ENCODE results near the gene LRRFIP2.
"Not testable (repeated sequence)": the region's sequence is repeated elsewhere in the genome, so short reads cannot be mapped to it uniquely, and the experiment has no call there.

Gene LRRFIP2

DNA sequence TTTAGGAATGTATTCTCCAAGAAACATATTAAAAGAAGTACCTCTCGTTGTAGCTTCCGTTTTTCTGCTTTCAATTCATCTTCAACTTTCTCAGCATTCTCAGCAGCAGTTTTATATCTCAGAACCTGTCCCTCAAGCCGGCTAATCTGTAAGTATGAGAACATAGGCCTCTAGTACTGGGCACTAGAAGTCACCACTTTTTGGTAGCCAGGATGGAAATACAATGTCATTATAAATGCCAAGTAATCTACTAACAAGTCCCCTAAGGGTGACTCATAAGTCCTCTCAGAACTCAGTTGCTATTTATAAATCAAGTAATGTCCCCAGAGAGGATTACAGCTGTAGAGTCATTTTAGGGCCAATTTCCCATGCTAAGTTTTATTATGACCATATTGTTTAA lies 120.0 kb downstream of the LRRFIP2 start:
- DNase-seq: no peak

DNA sequence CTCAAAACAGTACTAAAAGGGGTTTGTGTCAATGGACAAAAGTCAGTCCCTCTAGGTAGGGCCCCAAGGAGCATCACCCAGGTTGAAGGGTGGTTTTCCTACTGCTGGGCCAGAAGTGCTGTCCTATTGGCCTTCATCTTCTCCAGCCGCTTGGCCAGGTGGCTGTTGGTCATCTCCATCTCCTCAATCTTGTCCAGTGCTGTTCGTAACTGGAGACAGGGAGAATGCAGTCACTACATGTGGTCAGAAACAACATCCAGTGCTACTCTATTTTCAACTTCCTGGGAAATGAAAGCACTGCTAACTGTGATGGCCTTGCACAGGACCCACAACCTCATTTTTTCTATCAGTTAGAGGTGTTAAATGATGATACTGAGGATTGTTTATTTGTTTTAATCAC lies 120.6 kb downstream of the LRRFIP2 start:
- no peak for DNase-seq

DNA sequence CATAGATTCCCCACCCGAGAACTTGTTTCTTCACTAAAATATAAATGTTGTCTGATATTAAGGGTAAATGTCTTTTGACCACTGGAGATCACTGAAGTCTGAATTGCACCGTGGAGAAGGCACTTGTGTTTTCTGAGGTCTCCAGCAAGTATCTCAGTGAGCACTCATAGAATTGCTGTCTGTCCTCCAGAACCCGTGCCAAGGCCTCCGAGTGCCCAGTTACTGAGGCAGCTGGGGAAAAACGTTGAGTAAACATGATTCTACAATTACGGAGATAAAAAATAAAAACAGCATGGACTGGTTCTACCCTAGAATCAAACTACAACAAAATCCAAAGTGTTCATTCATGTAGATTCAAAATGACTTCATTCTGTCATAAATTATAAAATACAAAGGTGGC lies 121.0 kb downstream of the LRRFIP2 start:
- DNase-seq: no peak

DNA sequence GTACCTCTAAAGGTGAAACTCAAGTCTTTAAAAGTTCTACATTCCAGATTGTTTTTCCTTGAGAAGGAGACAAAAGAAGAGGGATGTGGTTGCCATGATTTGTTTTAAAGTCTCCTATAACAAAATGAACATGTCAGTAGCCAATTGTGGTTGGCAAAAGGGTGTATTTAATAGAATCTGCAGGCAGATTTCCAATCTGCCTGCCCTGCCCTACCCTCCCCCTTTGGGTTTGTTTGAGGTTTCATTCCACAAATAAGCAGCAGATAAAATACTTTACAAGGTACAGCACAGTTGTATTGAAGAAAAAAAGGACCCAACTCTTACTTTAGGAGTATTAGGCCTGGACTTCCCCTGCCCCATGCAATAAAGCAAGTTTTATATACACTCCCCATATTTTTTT lies 121.5 kb downstream of the LRRFIP2 start:
- DNase-seq: no peak

DNA sequence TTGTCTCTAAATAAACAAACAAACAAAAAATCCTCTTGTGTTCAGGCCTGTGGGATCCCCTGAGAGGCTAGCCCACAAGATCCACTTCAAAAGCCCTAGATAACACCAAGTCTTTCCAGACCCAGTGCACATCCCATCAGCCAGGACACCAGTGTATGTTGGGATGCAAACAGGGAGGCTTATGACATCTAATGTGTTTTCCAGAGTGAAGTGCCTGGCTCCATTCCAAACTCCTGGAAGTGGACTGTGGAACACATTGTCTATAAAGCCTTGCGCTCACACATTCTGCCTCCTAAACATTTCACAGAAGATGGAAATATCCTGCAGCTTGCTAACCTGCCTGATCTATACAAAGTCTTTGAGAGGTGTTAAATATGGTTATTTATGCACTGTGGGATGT lies 124.1 kb downstream of the LRRFIP2 start:
- no peak for DNase-seq

DNA sequence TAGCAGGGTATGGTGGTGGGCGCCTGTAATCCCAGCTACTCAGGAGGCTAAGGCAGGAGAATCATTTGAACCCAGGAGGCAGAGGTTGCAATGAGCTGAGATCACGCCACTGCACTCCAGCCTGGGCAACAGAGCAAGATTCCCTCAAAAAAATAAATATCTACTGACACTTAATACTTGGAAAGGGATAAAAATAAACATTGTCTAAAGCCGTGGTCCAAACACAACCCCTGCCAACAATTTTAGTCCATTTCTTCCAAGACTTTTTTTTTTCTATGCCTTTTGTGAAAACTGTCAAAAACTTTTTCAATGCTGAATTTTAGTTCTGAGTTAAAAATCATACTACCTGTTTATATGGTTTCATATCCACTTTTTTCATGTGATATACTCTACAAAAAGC lies 131.7 kb downstream of the LRRFIP2 start:
- DNase-seq: not testable (repeated sequence)

DNA sequence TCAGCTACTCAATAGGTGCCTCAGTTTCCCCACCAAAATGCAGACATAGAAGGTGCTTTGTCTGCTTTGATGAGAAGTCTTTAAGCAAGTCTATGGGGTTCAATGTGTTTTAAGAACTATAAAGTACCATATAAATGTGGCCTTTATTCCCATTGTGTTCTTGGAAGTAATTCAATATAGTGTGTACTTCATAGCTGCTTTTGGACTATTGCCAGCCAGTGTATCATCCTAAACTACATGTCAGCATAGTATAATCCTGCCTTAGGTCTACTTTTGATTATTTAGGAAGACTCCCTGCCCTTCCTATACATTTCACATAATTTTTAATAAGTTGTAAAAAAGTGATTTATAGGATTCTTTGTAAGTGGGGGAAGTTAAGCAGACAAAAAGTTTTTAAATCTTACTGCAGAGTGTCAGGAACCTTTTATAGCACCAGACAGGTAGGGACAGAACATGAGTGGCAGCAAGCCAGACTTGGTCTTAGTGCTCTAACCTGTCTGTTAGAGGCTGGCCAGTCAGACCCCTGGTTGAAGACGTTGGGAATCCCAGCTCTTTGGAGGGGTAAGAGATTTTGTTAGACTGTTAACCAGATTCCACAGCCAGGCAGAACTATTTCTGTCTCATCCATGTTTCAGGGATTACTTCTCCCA lies 132.7 kb downstream of the LRRFIP2 start:
- DNase-seq: no peak

DNA sequence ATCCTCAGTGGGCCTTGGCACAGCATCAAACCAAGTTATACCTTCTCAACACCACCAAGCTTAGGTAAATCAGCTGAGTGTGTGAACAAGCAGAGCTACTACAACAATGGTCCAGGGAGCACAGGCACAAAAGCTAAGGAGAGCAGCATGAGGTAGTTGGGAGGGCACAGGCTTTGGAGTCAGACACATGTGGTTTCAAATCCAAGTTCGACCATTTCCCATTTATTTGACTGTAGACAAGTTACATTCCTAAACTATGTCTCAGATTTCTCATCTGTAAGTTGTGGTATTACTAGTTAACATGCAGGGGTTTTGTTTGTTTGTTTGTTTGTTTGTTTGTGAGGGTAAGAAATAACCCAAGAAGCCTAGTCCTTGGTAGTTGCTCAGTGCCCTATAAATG lies 134.2 kb downstream of the LRRFIP2 start:
- no peak for DNase-seq

DNA sequence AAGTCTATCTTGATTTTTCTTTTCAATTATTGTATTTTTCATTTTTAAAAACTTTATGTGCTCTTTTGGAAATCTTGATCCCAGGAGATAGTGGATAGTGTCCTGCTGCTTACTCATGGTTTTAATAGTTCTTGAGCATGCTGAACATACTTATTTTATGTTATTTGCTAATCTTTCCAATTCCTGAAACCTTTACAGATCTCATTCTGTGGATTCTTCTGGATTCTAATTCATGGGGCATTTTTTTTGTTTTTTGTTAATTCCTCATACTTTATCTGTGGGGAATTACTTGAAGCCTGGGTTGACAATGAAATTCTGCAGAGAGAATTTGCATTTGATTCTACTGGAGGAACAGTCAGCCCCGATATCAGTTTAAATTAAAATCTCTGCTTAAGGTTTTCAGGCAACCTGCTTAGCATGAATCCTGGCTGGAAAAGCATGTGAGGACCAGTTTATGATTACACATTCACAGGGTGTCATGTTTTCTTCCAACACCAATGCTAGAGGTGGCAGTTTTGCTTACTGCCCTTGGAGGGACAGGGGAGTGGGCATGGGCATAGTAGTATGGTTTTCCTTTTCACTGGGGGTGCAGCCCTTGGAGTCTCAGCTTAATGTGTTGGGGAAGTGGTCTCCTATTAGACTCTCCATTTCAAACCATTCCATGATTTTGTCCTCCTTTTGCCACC lies 135.1 kb downstream of the LRRFIP2 start:
- no peak for DNase-seq

DNA sequence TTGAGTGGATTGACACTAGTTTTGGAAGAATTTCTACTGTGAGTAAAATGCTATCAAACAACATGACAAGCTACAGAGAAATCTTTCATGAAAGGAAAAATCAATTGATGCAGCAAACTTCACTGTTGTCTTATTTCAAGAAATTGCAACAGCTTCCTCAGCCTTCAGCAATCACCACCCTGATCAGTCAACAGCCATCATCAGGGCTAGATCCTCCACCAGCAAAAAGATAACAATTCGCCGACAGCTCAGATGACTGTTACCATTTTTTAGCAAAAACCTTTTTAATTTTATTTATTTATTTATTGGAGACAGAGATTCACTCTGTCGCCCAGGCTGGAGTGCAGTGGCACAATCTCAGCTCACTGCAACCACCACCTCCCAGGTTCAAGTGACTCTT lies 137.0 kb downstream of the LRRFIP2 start:
- DNase-seq: no peak

DNA sequence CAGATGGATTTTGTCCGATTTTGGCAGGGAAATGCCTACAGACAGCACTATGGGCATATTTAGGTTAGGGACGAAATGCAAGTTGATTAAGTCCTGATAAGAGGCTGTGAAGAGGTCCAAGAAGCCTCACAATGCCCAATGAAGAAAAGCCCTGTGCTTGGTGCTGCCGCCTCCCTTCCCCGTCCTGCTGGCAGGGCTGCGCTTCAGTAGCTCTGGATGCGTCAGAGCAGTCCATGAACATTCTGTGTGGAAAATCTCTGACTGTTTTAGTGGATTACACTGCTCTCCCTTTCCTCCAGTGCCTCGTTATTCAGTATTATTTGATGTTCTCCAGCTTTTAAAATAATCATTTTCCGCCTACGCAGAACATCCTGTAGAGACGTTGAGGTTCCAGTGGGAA lies 141.4 kb downstream of the LRRFIP2 start:
- no peak for DNase-seq

DNA sequence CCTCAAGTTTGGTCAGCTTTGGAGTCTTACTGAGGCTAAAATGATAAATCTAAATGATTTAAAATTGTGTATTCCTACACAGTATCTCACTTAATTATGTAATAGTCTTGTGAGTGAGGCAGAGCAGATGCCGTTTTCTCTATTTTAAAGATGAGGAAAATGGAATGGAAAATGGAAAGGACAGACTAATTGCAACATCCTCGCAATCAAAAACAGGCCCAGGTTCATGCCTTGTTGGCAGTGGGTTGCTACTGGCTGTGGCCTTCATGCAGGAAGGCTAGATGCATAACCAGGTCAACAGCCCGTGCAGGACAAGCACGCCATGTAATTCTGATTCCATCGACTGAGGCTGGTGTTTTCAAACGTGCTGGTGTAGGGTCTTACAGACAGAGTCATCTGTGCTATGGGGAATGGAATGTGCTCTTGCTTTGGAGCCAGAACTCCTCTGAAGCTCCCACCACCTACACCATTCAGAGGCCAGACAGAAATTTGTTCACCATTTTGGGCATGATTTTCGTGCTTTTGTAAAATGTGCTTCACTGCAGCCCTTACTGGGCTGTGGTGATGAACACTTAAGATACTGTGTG lies 143.2 kb downstream of the LRRFIP2 start:
- no peak for DNase-seq

DNA sequence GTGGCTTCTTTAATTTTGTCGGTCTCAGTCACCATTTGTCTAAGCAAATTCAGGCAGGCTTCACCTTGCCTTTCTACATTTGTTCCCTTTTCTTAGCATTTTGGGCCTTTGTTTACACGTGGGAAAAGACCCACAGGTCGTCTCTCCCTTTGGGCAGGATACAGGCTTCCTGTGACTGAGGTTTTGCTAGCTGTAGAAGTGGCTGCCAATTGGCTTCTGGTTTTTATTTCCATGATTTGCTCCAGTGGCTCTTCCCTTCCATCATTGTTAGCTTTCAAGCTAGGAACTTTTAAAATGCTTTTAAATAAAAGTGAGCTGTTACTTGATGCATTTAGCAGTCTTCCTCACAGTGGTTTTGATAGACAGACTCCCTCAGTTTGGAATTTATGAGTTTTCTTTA lies 143.8 kb downstream of the LRRFIP2 start:
- DNase-seq: no peak

DNA sequence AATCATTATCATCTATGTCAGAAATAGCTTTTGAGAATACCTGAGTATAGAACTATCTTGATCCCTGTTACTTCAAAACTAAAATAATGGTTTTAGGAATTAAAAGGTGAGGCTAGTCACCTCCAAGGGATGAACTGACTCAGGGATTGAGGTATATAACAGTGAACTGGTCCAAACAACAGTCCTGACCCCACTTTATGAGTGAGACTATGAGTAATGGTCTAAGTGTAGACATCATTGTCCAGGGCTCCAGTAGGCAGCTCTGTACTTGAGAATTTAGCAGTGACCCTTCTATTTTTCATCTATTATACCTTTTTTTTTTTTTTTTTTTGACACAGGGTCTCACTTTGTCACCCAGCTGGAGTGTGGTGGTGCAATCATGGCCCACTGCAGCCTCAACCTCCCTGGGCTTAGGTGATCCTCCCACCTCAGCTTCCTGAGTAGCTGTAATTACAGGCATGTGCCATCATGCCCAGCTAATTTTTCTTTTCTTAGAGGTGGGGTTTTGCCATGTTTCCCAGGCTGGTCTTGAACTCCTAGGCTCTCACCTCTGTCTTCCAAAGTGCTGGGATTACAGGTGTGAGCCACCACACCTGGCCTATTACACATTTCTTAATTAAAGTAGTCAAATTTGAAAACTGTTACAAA lies 144.7 kb downstream of the LRRFIP2 start:
- DNase-seq: no peak

DNA sequence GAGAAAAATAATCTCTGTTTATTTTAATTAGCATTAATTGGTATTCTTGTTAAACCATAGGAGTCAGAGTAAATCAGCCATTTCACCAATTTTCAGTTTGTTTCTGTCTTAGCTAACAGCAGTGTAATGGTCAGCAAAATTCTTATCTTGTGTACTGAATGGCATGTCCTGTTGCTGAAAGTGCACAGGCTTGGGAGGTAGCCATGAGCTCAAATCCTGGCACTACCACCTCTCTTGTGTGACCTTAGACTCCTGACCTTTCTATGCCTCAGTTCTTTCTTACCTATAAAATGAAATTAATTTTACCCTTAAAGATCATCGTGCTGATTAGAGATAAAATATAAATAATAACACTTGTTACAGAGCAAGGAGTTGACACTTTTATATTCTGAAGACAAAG lies 145.3 kb downstream of the LRRFIP2 start:
- DNase-seq: no peak

DNA sequence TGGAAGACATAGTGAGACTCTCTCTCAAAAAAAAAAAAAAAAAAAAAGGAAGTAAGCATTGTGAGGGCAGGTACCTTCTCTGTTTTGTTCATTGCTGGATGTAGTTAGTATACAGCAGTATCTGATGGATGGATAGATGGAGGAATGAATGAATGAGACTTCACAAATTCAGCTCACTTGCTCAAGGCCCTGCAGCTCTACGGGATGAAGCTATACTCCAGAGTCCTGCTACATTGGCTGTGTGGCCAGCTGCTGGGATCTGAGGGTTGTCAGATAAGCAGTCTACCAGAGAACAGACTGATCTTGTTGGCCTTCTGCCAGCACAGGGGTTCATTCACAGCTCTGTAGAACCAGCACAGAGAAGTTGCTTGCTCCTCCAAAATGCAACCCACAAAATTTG lies 146.1 kb downstream of the LRRFIP2 start:
- DNase-seq: no peak

DNA sequence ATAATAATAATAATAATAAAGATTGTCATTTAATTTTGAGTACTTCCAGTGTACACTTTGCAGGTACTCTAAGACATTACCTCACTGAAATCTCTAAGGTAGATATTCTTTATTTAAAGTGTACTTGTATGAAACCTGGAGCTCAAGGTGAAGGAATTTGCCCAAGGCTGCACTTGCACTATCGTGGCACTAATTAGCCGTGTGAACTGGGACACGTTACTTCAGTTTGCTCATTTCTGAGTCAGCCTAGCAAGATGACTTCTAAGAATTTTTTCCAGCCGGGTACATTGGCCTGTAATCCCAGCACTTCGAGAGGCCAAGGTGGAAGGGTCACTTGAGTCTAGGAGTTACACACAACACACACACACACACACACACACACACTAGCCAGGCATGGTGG lies 147.5 kb downstream of the LRRFIP2 start:
- DNase-seq: no peak

DNA sequence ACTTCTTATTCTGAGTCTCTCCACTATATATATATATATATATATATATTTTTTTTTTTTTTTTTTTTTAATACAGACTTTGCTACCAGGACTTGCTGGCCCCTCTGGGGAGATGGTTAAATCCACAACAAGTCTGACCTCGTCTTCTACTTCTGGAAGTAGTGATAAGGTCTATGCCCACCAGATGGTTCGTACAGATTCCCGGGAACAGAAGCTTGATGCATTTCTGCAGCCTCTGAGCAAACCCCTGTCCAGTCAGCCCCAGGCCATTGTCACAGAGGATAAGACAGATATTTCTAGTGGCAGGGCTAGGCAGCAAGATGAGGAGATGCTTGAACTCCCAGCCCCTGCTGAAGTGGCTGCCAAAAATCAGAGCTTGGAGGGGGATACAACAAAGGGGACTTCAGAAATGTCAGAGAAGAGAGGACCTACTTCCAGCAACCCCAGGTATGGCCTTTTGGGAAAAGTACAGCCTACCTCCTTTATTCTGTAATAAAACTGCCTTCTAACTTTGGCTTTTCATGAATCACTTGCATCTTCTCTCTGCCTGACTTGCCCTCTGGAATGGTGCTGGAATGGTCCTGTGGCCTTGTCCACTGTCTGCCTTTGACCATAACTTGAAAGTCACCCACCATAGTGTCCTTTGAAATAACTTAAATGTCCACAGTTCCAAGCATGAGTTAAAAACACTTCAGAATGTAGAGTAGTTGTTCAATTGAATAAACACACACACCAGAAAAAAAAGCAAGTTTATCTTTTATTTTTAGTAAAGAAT lies 148.6 kb downstream of the LRRFIP2 start:
- no peak for DNase-seq

DNA sequence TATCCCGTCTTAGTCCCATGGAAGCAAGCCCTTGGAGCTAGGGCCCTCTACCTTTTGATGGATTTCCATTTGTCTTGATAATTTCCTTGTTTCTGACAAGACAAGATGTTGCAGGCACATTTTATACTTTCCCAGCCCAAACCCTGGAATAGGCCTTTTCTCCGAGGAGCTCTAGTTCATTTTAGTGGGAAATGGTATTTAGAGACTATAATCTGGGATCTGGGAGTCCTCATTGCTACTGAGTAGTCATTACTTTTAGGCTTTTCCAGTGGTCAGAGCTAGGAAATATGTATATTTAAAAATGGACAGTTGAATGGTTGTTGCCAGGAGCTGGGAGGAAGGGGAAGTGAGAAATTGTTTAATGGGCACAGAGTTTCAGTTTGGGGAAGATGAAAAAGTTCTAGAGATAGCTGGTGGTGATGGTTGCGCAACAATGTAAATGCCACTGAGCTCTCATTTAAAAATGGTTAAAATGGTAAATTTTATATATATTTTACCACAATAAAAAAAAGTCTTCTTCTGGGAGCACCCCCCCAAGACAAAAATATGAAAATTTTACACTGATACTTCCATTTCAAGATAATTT lies 149.5 kb downstream of the LRRFIP2 start:
- no peak for DNase-seq

DNA sequence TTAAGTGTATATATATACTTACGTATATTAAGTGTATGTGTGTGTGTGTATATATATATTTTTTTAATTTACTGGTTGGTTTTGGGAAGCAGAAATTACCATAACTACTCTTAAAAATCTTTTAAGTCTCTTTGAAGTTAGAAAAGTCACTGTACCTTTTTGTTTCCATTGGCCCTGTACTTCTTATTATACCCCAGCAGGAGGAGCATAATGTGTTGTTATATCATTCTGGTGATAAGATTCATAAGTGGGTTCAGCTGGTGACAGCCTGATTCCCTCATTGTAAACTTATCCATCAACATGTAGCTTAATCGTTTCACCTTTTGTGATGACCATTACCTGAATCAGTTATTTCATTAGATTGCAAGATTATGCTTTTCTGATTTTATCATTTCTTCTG lies 150.3 kb downstream of the LRRFIP2 start:
- DNase-seq: no peak

DNA sequence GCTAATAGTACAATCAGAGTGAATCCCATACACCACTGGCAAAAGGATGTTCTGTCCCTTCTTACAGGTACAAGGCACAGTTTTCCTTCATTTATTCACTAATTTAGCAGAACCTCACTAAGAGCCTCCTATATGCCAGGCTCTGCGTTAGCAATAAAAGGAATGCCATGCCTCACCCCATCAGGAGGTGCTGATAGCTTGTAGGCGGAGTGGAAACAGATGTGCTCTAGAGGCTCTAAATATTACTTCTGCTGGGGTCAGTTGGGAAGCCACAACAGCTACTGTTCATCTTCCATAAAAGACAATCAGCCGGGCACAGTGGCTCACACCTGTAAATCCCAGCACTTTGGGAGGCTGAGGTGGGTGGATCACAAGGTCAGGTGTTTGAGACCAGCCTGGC lies 156.7 kb downstream of the LRRFIP2 start:
- DNase-seq: no peak

DNA sequence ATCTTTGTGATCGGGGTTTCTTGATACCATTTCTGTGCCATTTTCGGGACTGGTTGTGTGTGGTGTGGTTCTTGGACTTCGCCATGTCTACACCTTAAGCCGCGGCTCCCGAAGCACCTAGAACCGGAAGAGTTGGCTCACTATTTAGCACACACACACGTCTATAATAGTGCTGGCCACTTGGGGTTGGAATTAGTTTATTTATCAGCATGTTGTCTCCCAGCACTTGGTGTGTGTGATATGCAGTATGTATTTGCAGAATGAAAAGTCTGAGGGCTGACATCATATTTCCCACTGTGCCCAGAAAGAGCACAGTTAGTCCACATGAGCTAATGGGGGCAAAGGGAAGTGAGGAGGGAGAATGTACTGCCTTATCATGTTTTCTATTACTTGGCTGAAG lies 157.5 kb downstream of the LRRFIP2 start:
- no peak for DNase-seq

DNA sequence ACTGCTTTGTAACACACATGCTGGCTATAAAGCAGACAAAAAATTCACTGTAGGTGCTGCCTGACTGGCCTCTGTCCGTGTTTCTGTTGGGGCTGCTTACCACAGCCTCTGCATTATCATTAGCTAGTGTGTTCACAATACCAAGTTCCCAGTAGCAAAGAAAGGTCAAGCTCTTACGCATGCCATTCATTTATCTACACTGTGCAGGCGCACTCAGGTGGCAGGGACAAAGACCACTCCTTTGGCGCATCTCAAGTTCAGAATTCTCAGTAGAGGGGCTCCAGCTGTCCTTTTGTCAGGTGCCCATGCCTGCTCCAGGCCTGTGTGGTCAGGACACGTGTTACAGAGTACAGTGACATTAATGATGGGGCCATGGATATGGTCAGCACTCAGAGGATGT lies 158.7 kb downstream of the LRRFIP2 start:
- no peak for DNase-seq
